ENCODE data around the gene ACSS1. TPM values are rescaled to one million over a fixed set of nuclear protein-coding genes. Genes with fewer than 3 reads are reported as not detected.

ACSS1 gene
- total RNA-seq, 2 experiments from 2014 or later, result 8.5 to 10.7 TPM

GRCh38 chr20:24986436-24987015, 71.4 kb downstream of the ACSS1 start:
- DNase-seq, result no peak
- Mint-ChIP-seq H3K36me3 (ENCODE audit: low read depth) (peaks cover 32% of the 10 kb centered on the region), H3K27me3 (no peaks in the 10 kb centered on the region), H3K4me3 (no peak overlapping the region), H3K27ac (no peak overlapping the region), H3K4me1 (peaks cover 57% of the 10 kb centered on the region), H3K9me3 (ENCODE audit: low read depth) (no peaks in the 10 kb centered on the region)
- intact Hi-C loops (cut with DNase I, micrococcal nuclease), result no loop called here
- CTCF ChIA-PET, result interaction anchor here (0.6 kb wide), 1 partner anchor 230 kb away, joined by 4 read pairs; no protein-coding TSS in a partner anchor
- POLR2A ChIA-PET, result interaction anchor here (0.7 kb wide), 1 partner anchor 324 kb away, joined by 3 read pairs; no protein-coding TSS in a partner anchor
- ATAC-seq, result no peak

GRCh38 chr20:24985802-24986201, 72.1 kb downstream of the ACSS1 start:
- Mint-ChIP-seq H3K27ac (no peak overlapping the region), H3K4me3 (no peak overlapping the region), H3K27me3 (no peaks in the 10 kb centered on the region), H3K4me1 (peaks cover 50% of the 10 kb centered on the region), H3K9me3 (ENCODE audit: low read depth) (no peaks in the 10 kb centered on the region), H3K36me3 (ENCODE audit: low read depth) (peaks cover 37% of the 10 kb centered on the region)
- ATAC-seq (no peak), DNase-seq (no peak)
- intact Hi-C loops (cut with DNase I, micrococcal nuclease), result no loop called here
- ChIA-PET CTCF (no interaction called here), POLR2A (interaction anchor here (0.7 kb wide), 1 partner anchor 325 kb away, joined by 3 read pairs; no protein-coding TSS in a partner anchor)

GRCh38 chr20:24984961-24985640, 72.8 kb downstream of the ACSS1 start:
- intact Hi-C loops (cut with DNase I, micrococcal nuclease), result no loop called here
- ATAC-seq (no peak), DNase-seq (no peak)
- peaks cover 43% of the 10 kb centered on the region for H3K4me1 Mint-ChIP-seq
- peaks cover 42% of the 10 kb centered on the region for H3K36me3 Mint-ChIP-seq (ENCODE audit: low read depth)
- no peak overlapping the region for H3K4me3 Mint-ChIP-seq
- H3K27me3 Mint-ChIP-seq, result no peaks in the 10 kb centered on the region
- ChIA-PET POLR2A (no interaction called here), CTCF (no interaction called here)
- H3K27ac Mint-ChIP-seq, result no peak overlapping the region
- no peaks in the 10 kb centered on the region for H3K9me3 Mint-ChIP-seq (ENCODE audit: low read depth)

DNA sequence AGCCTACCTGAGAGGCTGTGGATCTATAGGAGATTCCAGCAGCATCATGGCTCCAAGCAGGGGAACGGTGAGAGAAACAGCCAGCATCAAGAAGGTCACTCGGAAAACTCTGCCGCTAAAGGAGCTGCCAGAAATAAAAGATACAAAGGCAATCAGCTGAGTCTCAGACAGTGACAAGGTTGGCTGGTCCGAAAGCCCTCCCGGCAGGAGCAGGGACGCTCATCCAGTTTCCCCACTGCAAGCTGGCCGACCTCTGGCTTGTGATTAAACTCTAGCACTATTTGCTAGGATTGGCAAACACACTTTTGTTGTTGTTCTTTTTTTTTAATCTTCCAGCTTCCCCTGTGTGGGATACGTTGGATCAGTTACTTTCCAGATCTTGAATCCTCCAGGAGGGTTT, 74.0 kb downstream of the ACSS1 start:
- Mint-ChIP-seq H3K4me1 (peaks cover 35% of the 10 kb centered on the region), H3K36me3 (ENCODE audit: low read depth) (peaks cover 49% of the 10 kb centered on the region), H3K27me3 (no peaks in the 10 kb centered on the region), H3K9me3 (ENCODE audit: low read depth) (no peaks in the 10 kb centered on the region), H3K27ac (no peak overlapping the region), H3K4me3 (no peak overlapping the region)
- ChIA-PET CTCF (interaction anchor here (0.6 to 0.9 kb wide), 3 partner anchors 52 to 87 kb away, joined by 3 read pairs; no protein-coding TSS in a partner anchor), POLR2A (no interaction called here)
- ATAC-seq, result no peak
- intact Hi-C loops (cut with DNase I, micrococcal nuclease), result no loop called here
- no peak for DNase-seq

DNA sequence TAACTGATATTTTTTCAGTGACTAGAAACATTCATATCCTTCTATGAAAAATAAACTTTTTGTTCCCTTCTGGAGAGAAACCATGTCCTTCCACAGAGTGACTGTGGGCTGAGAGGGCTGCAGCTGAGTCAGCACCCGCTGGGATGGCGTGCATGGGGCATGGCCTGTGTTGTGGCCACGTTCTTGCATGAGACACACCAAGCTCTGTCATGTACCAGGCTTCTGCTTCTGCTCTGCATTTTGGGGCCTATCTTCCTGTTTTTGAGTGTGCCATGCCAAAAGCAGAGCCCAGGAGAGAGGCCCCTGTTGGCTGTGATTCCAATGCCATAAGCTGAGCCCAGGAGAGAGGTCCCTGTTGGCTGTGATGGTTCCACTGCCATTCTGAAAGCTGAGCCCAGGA, 76.1 kb downstream of the ACSS1 start:
- intact Hi-C loops (cut with DNase I, micrococcal nuclease), result no loop called here
- ATAC-seq (no peak), DNase-seq (no peak)
- Mint-ChIP-seq H3K4me1 (peaks cover 19% of the 10 kb centered on the region), H3K4me3 (no peak overlapping the region), H3K27ac (no peak overlapping the region), H3K36me3 (ENCODE audit: low read depth) (peaks cover 63% of the 10 kb centered on the region), H3K27me3 (no peaks in the 10 kb centered on the region), H3K9me3 (ENCODE audit: low read depth) (peaks cover under 1% of the 10 kb centered on the region)
- ChIA-PET POLR2A (no interaction called here), CTCF (interaction anchor here (0.8 kb wide), 1 partner anchor 1146 kb away, joined by 5 read pairs; no protein-coding TSS in a partner anchor)

GRCh38 chr20:24981282-24981681, 76.7 kb downstream of the ACSS1 start:
- Mint-ChIP-seq H3K9me3 (ENCODE audit: low read depth) (peaks cover 5% of the 10 kb centered on the region), H3K4me1 (peaks cover 13% of the 10 kb centered on the region), H3K27ac (no peak overlapping the region), H3K27me3 (no peaks in the 10 kb centered on the region), H3K4me3 (no peak overlapping the region), H3K36me3 (ENCODE audit: low read depth) (peaks cover 69% of the 10 kb centered on the region)
- POLR2A ChIA-PET, result no interaction called here
- ATAC-seq, result no peak
- no peak for DNase-seq
- CTCF ChIA-PET, result interaction anchor here (0.7 to 0.8 kb wide), 2 partner anchors 8 to 1146 kb away, joined by 4 to 5 read pairs; no protein-coding TSS in a partner anchor
- intact Hi-C loops (cut with DNase I, micrococcal nuclease), result no loop called here

DNA sequence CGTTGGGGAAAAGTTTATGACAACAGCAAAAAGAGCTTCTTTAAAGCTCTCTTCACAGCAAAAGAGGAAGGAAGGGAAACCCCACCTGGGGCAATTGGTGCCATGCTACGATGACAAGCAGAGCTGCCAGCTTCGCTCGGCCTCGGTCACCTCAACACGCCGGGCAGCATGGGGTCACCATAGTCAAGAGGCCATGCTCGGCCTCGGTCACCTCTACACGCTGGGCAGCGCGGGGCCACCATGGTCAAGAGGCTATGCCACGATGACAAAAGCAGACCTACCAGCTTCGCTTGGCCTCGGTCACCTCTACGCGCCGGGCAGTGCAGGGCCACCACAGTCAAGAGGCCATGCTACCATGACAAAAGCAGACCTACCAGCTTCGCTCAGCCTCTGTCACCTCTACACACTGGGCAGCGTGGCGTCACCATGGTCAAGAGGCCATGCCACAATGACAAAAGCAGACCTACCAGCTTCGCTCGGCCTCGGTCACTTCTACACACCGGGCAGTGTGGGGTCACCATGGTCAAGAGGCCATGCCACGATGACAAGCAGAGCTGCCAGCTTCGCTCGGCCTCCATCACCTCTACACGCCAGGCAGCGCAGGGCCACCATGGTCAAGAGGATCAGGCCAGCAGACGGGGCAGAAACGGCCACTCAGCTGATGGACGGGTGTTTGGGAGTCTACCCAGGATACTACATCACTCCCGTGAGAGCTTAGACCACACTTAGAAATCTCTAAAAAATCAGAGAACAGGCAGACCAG, 77.5 kb downstream of the ACSS1 start:
- H3K4me1 Mint-ChIP-seq, result peaks cover 6% of the 10 kb centered on the region
- no peak overlapping the region for H3K4me3 Mint-ChIP-seq
- H3K9me3 Mint-ChIP-seq (ENCODE audit: low read depth), result peaks cover 7% of the 10 kb centered on the region
- H3K36me3 Mint-ChIP-seq (ENCODE audit: low read depth), result peaks cover 77% of the 10 kb centered on the region
- no peaks in the 10 kb centered on the region for H3K27me3 Mint-ChIP-seq
- ChIA-PET CTCF (interaction anchor here (0.7 kb wide), 2 partner anchors 9 to 20 kb away, joined by 3 to 4 read pairs; no protein-coding TSS in a partner anchor), POLR2A (no interaction called here)
- no peak for ATAC-seq
- DNase-seq, result no peak
- intact Hi-C loops (cut with DNase I, micrococcal nuclease), result no loop called here
- peak overlapping the region; percentile 14 for H3K27ac Mint-ChIP-seq

GRCh38 chr20:24979036-24979960, 78.6 kb downstream of the ACSS1 start:
- Mint-ChIP-seq H3K27ac (peak overlapping the region; percentile 14), H3K4me1 (peaks cover 3% of the 10 kb centered on the region), H3K27me3 (no peaks in the 10 kb centered on the region), H3K4me3 (no peak overlapping the region), H3K9me3 (ENCODE audit: low read depth) (peaks cover 7% of the 10 kb centered on the region), H3K36me3 (ENCODE audit: low read depth) (peaks cover 78% of the 10 kb centered on the region)
- POLR2A ChIA-PET, result no interaction called here
- intact Hi-C loops (cut with DNase I, micrococcal nuclease), result no loop called here
- ATAC-seq, result no peak
- no peak for DNase-seq
- CTCF ChIA-PET, result no interaction called here

DNA sequence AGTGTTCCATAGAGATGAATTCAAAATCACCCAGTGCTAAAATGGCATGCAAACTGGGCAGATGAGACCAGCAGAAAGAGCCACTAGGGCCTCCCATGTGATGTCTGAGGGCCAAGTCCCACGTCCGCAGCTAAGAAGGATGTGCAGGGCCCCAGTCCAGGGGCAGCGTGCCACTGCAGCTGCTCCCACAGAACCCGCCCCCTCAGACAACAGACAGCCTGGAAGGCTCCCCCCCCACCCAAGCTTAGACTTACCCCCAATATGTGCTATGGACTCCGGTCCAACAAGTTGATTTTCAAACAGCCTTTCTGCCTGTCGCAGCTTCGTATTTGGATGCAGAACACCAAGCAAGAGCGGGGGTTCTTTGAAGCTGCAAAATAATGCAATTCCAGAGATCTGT, 79.4 kb downstream of the ACSS1 start:
- ChIA-PET POLR2A (no interaction called here), CTCF (interaction anchor here (0.6 kb wide), 1 partner anchor 41 kb away, joined by 3 read pairs; no protein-coding TSS in a partner anchor)

GRCh38 chr20:24977797-24978196, 80.1 kb downstream of the ACSS1 start:
- no peak for ATAC-seq
- POLR2A ChIA-PET, result no interaction called here
- Mint-ChIP-seq H3K27me3 (no peaks in the 10 kb centered on the region), H3K4me1 (peaks cover 3% of the 10 kb centered on the region), H3K27ac (no peak overlapping the region), H3K36me3 (ENCODE audit: low read depth) (peaks cover 78% of the 10 kb centered on the region), H3K4me3 (no peak overlapping the region), H3K9me3 (ENCODE audit: low read depth) (peaks cover 7% of the 10 kb centered on the region)
- CTCF ChIA-PET, result no interaction called here
- DNase-seq, result no peak
- intact Hi-C loops (cut with DNase I, micrococcal nuclease), result no loop called here

More for the DNA sequence above, 79.4 kb downstream of the ACSS1 start:
- intact Hi-C loops (cut with DNase I, micrococcal nuclease), result no loop called here
- no peak overlapping the region for H3K4me3 Mint-ChIP-seq
- H3K36me3 Mint-ChIP-seq (ENCODE audit: low read depth), result peaks cover 75% of the 10 kb centered on the region
- H3K27me3 Mint-ChIP-seq, result no peaks in the 10 kb centered on the region
- peaks cover 3% of the 10 kb centered on the region for H3K4me1 Mint-ChIP-seq
- H3K27ac Mint-ChIP-seq, result no peak overlapping the region
- no peak for DNase-seq
- peaks cover 7% of the 10 kb centered on the region for H3K9me3 Mint-ChIP-seq (ENCODE audit: low read depth)
- ATAC-seq, result no peak

DNA sequence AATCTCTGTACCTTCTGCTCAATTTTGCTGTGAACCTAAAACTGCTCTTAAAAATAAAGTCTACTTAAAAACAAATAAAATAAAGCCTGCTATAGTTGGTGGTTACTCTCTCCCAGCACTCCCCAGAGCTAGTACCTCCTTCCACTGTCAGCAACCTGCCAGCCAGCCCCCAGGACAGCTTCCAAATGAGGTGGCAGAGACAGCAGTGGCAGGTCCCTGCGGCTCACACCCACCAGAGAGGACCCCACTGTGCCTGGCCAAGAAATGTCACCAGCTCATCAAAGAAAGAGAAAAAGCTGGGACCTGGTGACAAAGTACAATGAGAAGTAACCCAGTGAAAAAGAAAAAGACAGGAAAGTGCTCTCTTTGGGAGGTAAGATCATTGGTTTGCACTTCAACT, 80.6 kb downstream of the ACSS1 start:
- ATAC-seq (no peak), DNase-seq (no peak)
- CTCF ChIA-PET, result no interaction called here
- Mint-ChIP-seq H3K9me3 (ENCODE audit: low read depth) (peaks cover 7% of the 10 kb centered on the region), H3K4me1 (peaks cover 1% of the 10 kb centered on the region), H3K27me3 (no peaks in the 10 kb centered on the region), H3K27ac (no peak overlapping the region), H3K36me3 (ENCODE audit: low read depth) (peaks cover 78% of the 10 kb centered on the region), H3K4me3 (no peak overlapping the region)
- intact Hi-C loops (cut with DNase I, micrococcal nuclease), result no loop called here
- POLR2A ChIA-PET, result no interaction called here
